Measurements from ENCODE around the gene CPXM1. TPM values are rescaled to one million over a fixed set of nuclear protein-coding genes. Genes with fewer than 3 reads are reported as not detected.
A peak's percentile ranks its signal among the peaks of the same experiment; 100 is the strongest.

The CPXM1 gene
- polyA plus RNA-seq, 3 donors from 2014 or later = 0.74 to 1.2 TPM; not detected in 1

- Mint-ChIP-seq H3K36me3 (no peaks in the 10 kb centered on the region), H3K9me3 (no peaks in the 10 kb centered on the region), H3K27me3 (ENCODE audit: low read depth in 3 of 3) (peaks cover 0 to 3% (median 2%) of the 10 kb centered on the region in 3 donors), H3K4me1 (no peaks in the 10 kb centered on the region), H3K4me3 (no peak overlapping the region), H3K27ac (no peak overlapping the region)
- DNase-seq = no peak
Measured at GRCh38 chr20:2761885-2762284, 38.5 kb downstream of the CPXM1 start.

DNA sequence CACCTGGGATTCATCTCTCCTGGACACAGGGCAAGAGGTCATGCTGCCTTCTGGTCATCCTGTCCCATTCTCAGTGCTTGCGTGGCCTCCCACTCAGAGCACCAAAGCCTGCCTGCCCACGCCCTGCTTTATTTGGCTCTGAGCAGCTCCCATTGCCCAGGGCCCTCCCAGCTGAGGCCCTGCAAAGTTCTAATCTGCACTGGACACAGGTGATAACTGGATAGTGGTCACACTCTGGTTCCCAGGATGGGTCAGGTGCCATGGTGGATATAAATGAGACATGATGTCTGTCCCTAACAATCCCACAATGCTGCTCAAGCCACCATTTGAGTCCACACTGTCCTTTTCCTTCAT is 39.5 kb downstream of the CPXM1 start:
- Mint-ChIP-seq H3K4me1 (peaks cover 7 to 8% of the 10 kb centered on the region in 2 donors), H3K9me3 (no peaks in the 10 kb centered on the region), H3K27me3 (ENCODE audit: low read depth in 3 of 3) (peaks cover 0 to 4% (median 3%) of the 10 kb centered on the region in 3 donors), H3K27ac (no peak overlapping the region), H3K4me3 (no peak overlapping the region), H3K36me3 (peaks cover 0 to 3% (median 3%) of the 10 kb centered on the region in 3 donors)
- no peak for DNase-seq

DNA sequence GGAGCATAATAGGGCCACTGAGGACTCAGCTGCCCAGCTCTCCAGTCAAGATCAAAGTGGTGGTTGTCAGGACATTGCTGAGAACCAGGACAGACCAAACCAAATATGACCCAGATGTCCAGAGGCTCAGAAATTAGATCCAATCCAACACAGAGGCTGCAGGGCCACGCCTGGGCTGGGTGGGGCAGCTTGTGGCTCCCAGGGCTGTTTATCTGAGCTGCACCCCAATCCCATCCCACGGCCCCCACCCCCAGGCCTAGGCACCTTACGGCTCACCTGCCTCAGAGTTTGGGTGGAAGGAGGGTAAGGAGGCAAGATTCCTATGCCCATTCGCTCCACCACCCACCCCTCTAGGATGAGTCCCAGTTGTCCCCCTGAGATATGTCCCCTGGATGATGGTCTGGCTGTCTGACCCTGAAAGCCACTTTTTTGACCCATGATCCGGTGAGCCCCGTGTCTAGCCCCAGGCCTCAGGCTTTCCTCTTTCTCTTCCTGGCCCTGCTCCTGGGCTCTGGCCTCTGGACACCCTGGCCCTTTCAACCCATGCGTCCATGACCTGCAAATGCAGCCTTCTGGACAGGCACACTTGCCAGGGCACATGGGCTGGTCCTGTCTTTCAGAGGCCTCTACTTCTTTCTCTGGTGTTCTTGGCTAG is 40.0 kb downstream of the CPXM1 start:
- H3K27ac Mint-ChIP-seq = no peak overlapping the region
- peaks cover 0 to 3% (median 3%) of the 10 kb centered on the region in 3 donors for H3K36me3 Mint-ChIP-seq
- H3K27me3 Mint-ChIP-seq (ENCODE audit: low read depth in 3 of 3) = peaks cover 0 to 6% (median 3%) of the 10 kb centered on the region in 3 donors
- H3K4me3 Mint-ChIP-seq = no peak overlapping the region
- no peak for DNase-seq
- H3K9me3 Mint-ChIP-seq = no peaks in the 10 kb centered on the region
- peaks cover 7 to 9% of the 10 kb centered on the region in 2 donors for H3K4me1 Mint-ChIP-seq

GRCh38 chr20:2759603-2760296 is 40.7 kb downstream of the CPXM1 start:
- Mint-ChIP-seq H3K9me3 (no peaks in the 10 kb centered on the region), H3K27ac (no peak overlapping the region), H3K4me1 (peaks cover 7 to 9% of the 10 kb centered on the region in 2 donors), H3K36me3 (peaks cover 0 to 3% (median 3%) of the 10 kb centered on the region in 3 donors), H3K27me3 (ENCODE audit: low read depth in 3 of 3) (peaks cover 0 to 6% (median 3%) of the 10 kb centered on the region in 3 donors), H3K4me3 (no peak overlapping the region)
- DNase-seq = no peak

- Mint-ChIP-seq H3K4me3 (no peak overlapping the region), H3K4me1 (peaks cover 9 to 13% of the 10 kb centered on the region in 2 donors)
Measured at GRCh38 chr20:2759143-2759542, 41.3 kb downstream of the CPXM1 start.

DNA sequence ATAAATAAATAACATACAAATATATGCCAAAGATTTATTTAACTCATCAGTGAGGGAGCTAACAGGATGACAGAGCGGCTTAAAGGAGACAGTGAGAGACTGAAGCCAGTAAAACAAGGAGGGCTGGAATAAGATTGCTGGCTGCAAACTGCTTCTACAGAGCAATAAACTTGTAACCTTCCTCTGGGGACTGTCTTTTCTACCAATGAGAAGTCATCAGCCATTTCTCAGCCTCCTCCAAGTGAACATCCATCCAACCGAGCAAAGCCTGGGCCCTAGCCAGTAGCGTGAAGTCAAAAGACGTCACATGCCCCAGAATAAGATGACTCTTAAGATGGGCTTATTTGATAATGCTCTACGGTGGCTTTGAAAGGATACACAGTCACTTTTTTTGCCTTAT is 42.5 kb downstream of the CPXM1 start:
- Mint-ChIP-seq H3K36me3 (peaks cover 0 to 3% (median 3%) of the 10 kb centered on the region in 3 donors), H3K27me3 (ENCODE audit: low read depth in 3 of 3) (peaks cover 3 to 11% (median 3%) of the 10 kb centered on the region in 3 donors), H3K27ac (peak overlapping the region in 1 of 6 donors; percentile 30), H3K9me3 (no peaks in the 10 kb centered on the region), H3K4me3 (no peak overlapping the region), H3K4me1 (peaks cover 21 to 22% of the 10 kb centered on the region in 2 donors)
- DNase-seq = no peak

More at GRCh38 chr20:2759143-2759542, 41.3 kb downstream of the CPXM1 start:
- H3K9me3 Mint-ChIP-seq = no peaks in the 10 kb centered on the region
- no peak for DNase-seq
- peaks cover 0 to 6% (median 3%) of the 10 kb centered on the region in 3 donors for H3K27me3 Mint-ChIP-seq (ENCODE audit: low read depth in 3 of 3)
- H3K27ac Mint-ChIP-seq = no peak overlapping the region
- H3K36me3 Mint-ChIP-seq = peaks cover 0 to 3% (median 3%) of the 10 kb centered on the region in 3 donors

GRCh38 chr20:2757001-2757400 is 43.4 kb downstream of the CPXM1 start:
- DNase-seq = no peak
- peaks cover 0 to 3% (median 3%) of the 10 kb centered on the region in 3 donors for H3K36me3 Mint-ChIP-seq
- no peak overlapping the region for H3K27ac Mint-ChIP-seq
- peaks cover 25 to 26% of the 10 kb centered on the region in 2 donors for H3K4me1 Mint-ChIP-seq
- peaks cover 3 to 9% (median 5%) of the 10 kb centered on the region in 3 donors for H3K27me3 Mint-ChIP-seq (ENCODE audit: low read depth in 3 of 3)
- no peak overlapping the region for H3K4me3 Mint-ChIP-seq
- no peaks in the 10 kb centered on the region for H3K9me3 Mint-ChIP-seq

GRCh38 chr20:2756056-2756611 is 44.3 kb downstream of the CPXM1 start:
- Mint-ChIP-seq H3K27ac (no peak overlapping the region), H3K4me3 (no peak overlapping the region), H3K27me3 (ENCODE audit: low read depth in 3 of 3) (peaks cover 3 to 9% (median 5%) of the 10 kb centered on the region in 3 donors), H3K9me3 (no peaks in the 10 kb centered on the region), H3K36me3 (peaks cover 0 to 3% (median 3%) of the 10 kb centered on the region in 3 donors), H3K4me1 (peaks cover 30% of the 10 kb centered on the region in 2 donors)
- no peak for DNase-seq

- H3K9me3 Mint-ChIP-seq = no peaks in the 10 kb centered on the region
- peaks cover 3 to 14% (median 5%) of the 10 kb centered on the region in 3 donors for H3K27me3 Mint-ChIP-seq (ENCODE audit: low read depth in 3 of 3)
- H3K4me1 Mint-ChIP-seq = peaks cover 35% of the 10 kb centered on the region in 2 donors
- no peak for DNase-seq
- H3K36me3 Mint-ChIP-seq = peaks cover 0 to 3% (median 3%) of the 10 kb centered on the region in 3 donors
- no peak overlapping the region for H3K27ac Mint-ChIP-seq
- H3K4me3 Mint-ChIP-seq = no peak overlapping the region
Measured at GRCh38 chr20:2755451-2756055, 44.9 kb downstream of the CPXM1 start.

GRCh38 chr20:2754424-2754823 is 46.0 kb downstream of the CPXM1 start:
- DNase-seq = no peak
- Mint-ChIP-seq H3K36me3 (peaks cover 0 to 3% (median 3%) of the 10 kb centered on the region in 3 donors), H3K4me3 (peak overlapping the region in 1 of 5 donors; percentile 87), H3K27ac (no peak overlapping the region), H3K9me3 (no peaks in the 10 kb centered on the region), H3K27me3 (ENCODE audit: low read depth in 3 of 3) (peaks cover 3 to 15% (median 5%) of the 10 kb centered on the region in 3 donors), H3K4me1 (peaks cover 39 to 42% of the 10 kb centered on the region in 2 donors)

- Mint-ChIP-seq H3K27me3 (ENCODE audit: low read depth in 3 of 3) (peaks cover 3 to 15% (median 5%) of the 10 kb centered on the region in 3 donors), H3K4me3 (peak overlapping the region; percentile 76 to 88 (median 84)), H3K4me1 (peaks cover 39 to 42% of the 10 kb centered on the region in 2 donors), H3K9me3 (no peaks in the 10 kb centered on the region), H3K27ac (peak overlapping the region in 2 of 6 donors; percentile 15 to 40), H3K36me3 (peaks cover 0 to 3% (median 3%) of the 10 kb centered on the region in 3 donors)
- DNase-seq = no peak
Measured at GRCh38 chr20:2753461-2754040, 46.9 kb downstream of the CPXM1 start.

GRCh38 chr20:2752567-2753460 is 47.6 kb downstream of the CPXM1 start:
- Mint-ChIP-seq H3K36me3 (peaks cover 0 to 3% (median 3%) of the 10 kb centered on the region in 3 donors), H3K9me3 (no peaks in the 10 kb centered on the region), H3K4me1 (peaks cover 39 to 42% of the 10 kb centered on the region in 2 donors), H3K27me3 (ENCODE audit: low read depth in 3 of 3) (peaks cover 0 to 15% (median 5%) of the 10 kb centered on the region in 3 donors), H3K27ac (peak overlapping the region in 4 of 6 donors; percentile 15 to 80 (median 33)), H3K4me3 (peak overlapping the region; percentile 76 to 88 (median 84))
- DNase-seq = peak; percentile 46 to 60 (median 51)
